PC-3 (cell line): ENCODE data around the gene MYH11. TPM values are rescaled to one million over a fixed set of nuclear protein-coding genes. Genes with fewer than 3 reads are reported as not detected.
"Not testable (repeated sequence)": the region's sequence is repeated elsewhere in the genome, so short reads cannot be mapped to it uniquely, and the experiment has no call there.

Source experiments
- ATAC-seq: fragments of 200-7000 bp; cut with Tn5 transposase; 2 replicates; pipeline ENCODE4 v1.9.1; 2020; ENCODE audit warnings: mild to moderate bottlenecking, moderate library complexity
- BruUV-seq: library from RNA; stranded (reverse); fragments of 400-500 nt; replicated peaks from 2 replicates; lab custom pipeline; 2021; lab: Mats Ljungman, UMichigan
- CTCF ChIA-PET: fragments of 300-600 bp; sonication (Branson Sonifier 250); formaldehyde crosslinking; loops from one replicate; lab custom pipeline; 2022; ENCODE audit warnings: antibody characterized with exemption; lab: Charles Lee
- POLR2A ChIA-PET: fragments of 300-600 bp; sonication (Branson Sonifier 250); formaldehyde crosslinking; loops from one replicate; lab custom pipeline; 2022; ENCODE audit warnings: antibody characterized with exemption; ENCODE audit not compliant: unreplicated experiment; lab: Charles Lee
- DNase-seq: peaks from one replicate; pipeline ENCODE4 v3.0.0-alpha.2; 2015
- H2AFZ ChIP-seq: fragments of 300-600 bp; sonication (generic); 2 replicates; pipeline ENCODE4 v1.6.0; 2016; ENCODE audit warnings: antibody characterized with exemption, low read length
- H3F3A ChIP-seq: fragments of 300-600 bp; sonication (generic); one replicate; pipeline ENCODE4 v1.6.0; 2017; ENCODE audit warnings: antibody characterized with exemption, low read length, control low read depth, mild to moderate bottlenecking; ENCODE audit not compliant: unreplicated experiment
- H3K27ac ChIP-seq: fragments of 300-600 bp; sonication (generic); 2 replicates; pipeline ENCODE4 v1.5.1; 2016; ENCODE audit warnings: mild to moderate bottlenecking, low read length
- H3K27me3 ChIP-seq: fragments of 300-600 bp; sonication (generic); 2 replicates; pipeline ENCODE4 v1.6.1; 2016; ENCODE audit warnings: low read length, mixed read lengths
- H3K36me3 ChIP-seq: fragments of 300-600 bp; sonication (generic); 2 replicates; pipeline ENCODE4 v1.6.1; 2016; ENCODE audit warnings: low read depth, mixed run types, low read length, mixed read lengths
- H3K4me1 ChIP-seq: fragments of 300-600 bp; sonication (generic); 2 replicates; pipeline ENCODE4 v1.5.1; 2016; ENCODE audit warnings: low read length; ENCODE audit not compliant: insufficient read depth
- H3K4me2 ChIP-seq: fragments of 300-600 bp; sonication (generic); 2 replicates; pipeline ENCODE4 v1.6.0; 2016; ENCODE audit warnings: low read length
- H3K4me3 ChIP-seq: fragments of 300-600 bp; sonication (generic); 2 replicates; pipeline ENCODE4 v1.5.1; 2016; ENCODE audit warnings: mild to moderate bottlenecking, low read length, mixed read lengths
- H3K79me2 ChIP-seq: fragments of 300-600 bp; sonication (generic); 2 replicates; pipeline ENCODE4 v1.6.1; 2017; ENCODE audit warnings: low read length, mixed read lengths
- H3K9ac ChIP-seq: fragments of 300-600 bp; sonication (generic); 2 replicates; pipeline ENCODE4 v1.6.0; 2016; ENCODE audit warnings: mild to moderate bottlenecking, low read length
- H3K9me2 ChIP-seq: fragments of 300-600 bp; sonication (generic); replicated peaks from 2 replicates; pipeline ENCODE4 v1.6.1; 2016; ENCODE audit warnings: mixed run types, low read length, mixed read lengths
- H3K9me3 ChIP-seq: fragments of 300-600 bp; sonication (generic); 2 replicates; pipeline ENCODE4 v1.6.1; 2016; ENCODE audit warnings: low read length, mixed read lengths
- H4K20me1 ChIP-seq: fragments of 300-600 bp; sonication (generic); 2 replicates; pipeline ENCODE4 v1.6.1; 2016; ENCODE audit warnings: low read length, mixed read lengths
- CTCF ChIP-seq: fragments of 300-600 bp; sonication (generic); conservative IDR thresholded peaks from 2 replicates; pipeline ENCODE4 v1.5.1; 2017; ENCODE audit warnings: antibody characterized with exemption, low read depth, mild to moderate bottlenecking, low read length
- EZH2 ChIP-seq: fragments of 300-600 bp; sonication (generic); IDR thresholded peaks from one replicate; pipeline ENCODE4 v1.6.1; 2017; ENCODE audit warnings: antibody characterized with exemption, mild to moderate bottlenecking, low read length; ENCODE audit not compliant: unreplicated experiment
- EZH2phosphoT487 ChIP-seq: fragments of 300-600 bp; sonication (generic); IDR thresholded peaks from 2 replicates; pipeline ENCODE4 v1.6.1; 2018; ENCODE audit warnings: mild to moderate bottlenecking, antibody characterized with exemption, low read length, borderline replicate concordance
- intact Hi-C: fragments of 100-400 bp; cut with micrococcal nuclease; formaldehyde crosslinking; loops from 2 replicates; pipeline ENCODE4 v1.9.0; 2023
- total RNA-seq: library from RNA; depleted of rRNA; stranded (reverse); fragments of >200 nt; gene quantifications from 2 replicates; pipeline ENCODE4 v1.2.3, GENCODE V29; 2014

MYH11 gene
- total RNA-seq, 1 experiment from 2014 or later, result not detected

- CTCF ChIA-PET, result no interaction called here
- ATAC-seq, result no peak
- H3K27ac ChIP-seq, result no peak overlapping the region
- intact Hi-C loops, result no loop called here
- H4K20me1 ChIP-seq, result no peaks in the 10 kb centered on the region
- H3K9me3 ChIP-seq, result no peaks in the 10 kb centered on the region
- peaks cover 6% of the 10 kb centered on the region; the same call in 1 of the 2 replicates for H3K27me3 ChIP-seq
- no peak for DNase-seq
- H3K36me3 ChIP-seq, result no peaks in the 10 kb centered on the region
- H3K4me3 ChIP-seq, result no peak overlapping the region
- H3K4me1 ChIP-seq, result no peaks in the 10 kb centered on the region
- H3K9ac ChIP-seq, result no peak overlapping the region
- H3F3A ChIP-seq, result no peaks in the 10 kb centered on the region
- H2AFZ ChIP-seq, result no peak overlapping the region
- POLR2A ChIA-PET, result no interaction called here
- H3K9me2 ChIP-seq, result no peaks in the 10 kb centered on the region
- TF ChIP-seq EZH2 (no peak), EZH2phosphoT487 (no peak), CTCF (no peak)
- H3K4me2 ChIP-seq, result no peak overlapping the region
- no peaks in the 10 kb centered on the region for H3K79me2 ChIP-seq
- no TSS peak for BruUV-seq
These were observed 37.8 kb downstream of the MYH11 start for GRCh38 chr16:15819046-15819445.

GRCh38 chr16:15817446-15817845, 39.4 kb downstream of the MYH11 start:
- intact Hi-C loops, result no loop called here
- POLR2A ChIA-PET, result no interaction called here
- Histone ChIP-seq H3K9ac (no peak overlapping the region), H4K20me1 (no peaks in the 10 kb centered on the region), H3K4me1 (no peaks in the 10 kb centered on the region), H3K4me2 (no peak overlapping the region), H3K4me3 (no peak overlapping the region), H3K9me3 (no peaks in the 10 kb centered on the region), H3K36me3 (no peaks in the 10 kb centered on the region), H3K79me2 (no peaks in the 10 kb centered on the region), H3K27ac (no peak overlapping the region), H3K27me3 (peaks cover 6% of the 10 kb centered on the region; the same call in 1 of the 2 replicates), H2AFZ (no peak overlapping the region), H3K9me2 (no peaks in the 10 kb centered on the region), H3F3A (no peaks in the 10 kb centered on the region)
- no TSS peak for BruUV-seq
- ATAC-seq, result no peak
- CTCF ChIA-PET, result no interaction called here
- no peak for DNase-seq
- TF ChIP-seq EZH2 (no peak), CTCF (no peak), EZH2phosphoT487 (no peak)

DNA sequence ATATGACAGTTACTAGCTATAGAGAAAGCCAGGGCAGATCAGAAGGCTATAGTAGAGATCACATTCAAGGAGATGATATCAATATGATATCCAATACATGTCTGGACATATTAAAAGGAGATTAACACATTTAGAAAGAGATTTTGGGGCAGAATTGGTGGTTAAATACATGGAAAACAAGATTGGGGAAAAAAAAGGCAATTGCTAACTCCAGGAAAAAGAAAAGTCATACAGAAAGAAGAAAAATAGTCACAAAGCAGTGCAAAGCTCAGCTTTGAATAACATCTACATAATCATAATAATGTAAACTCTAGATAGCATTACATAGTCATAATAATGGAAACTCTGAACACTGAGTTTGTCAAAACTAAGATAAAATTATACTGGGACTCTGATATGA, 40.6 kb downstream of the MYH11 start:
- Histone ChIP-seq H2AFZ (no peak overlapping the region), H4K20me1 (no peaks in the 10 kb centered on the region), H3K9me2 (no peaks in the 10 kb centered on the region), H3K4me2 (no peak overlapping the region), H3K4me1 (peaks cover 8% of the 10 kb centered on the region), H3K27me3 (peaks cover 6% of the 10 kb centered on the region; the same call in 1 of the 2 replicates), H3K79me2 (no peaks in the 10 kb centered on the region), H3K27ac (no peak overlapping the region), H3K36me3 (no peaks in the 10 kb centered on the region), H3F3A (no peaks in the 10 kb centered on the region), H3K9ac (no peak overlapping the region), H3K4me3 (no peak overlapping the region), H3K9me3 (no peaks in the 10 kb centered on the region)
- ATAC-seq (no peak), DNase-seq (no peak)
- ChIA-PET CTCF (no interaction called here), POLR2A (no interaction called here)
- BruUV-seq, result no TSS peak
- intact Hi-C loops, result no loop called here
- TF ChIP-seq CTCF (no peak), EZH2 (no peak), EZH2phosphoT487 (no peak)

GRCh38 chr16:15812401-15812750, 44.5 kb downstream of the MYH11 start:
- BruUV-seq, POLR2A ChIA-PET: not testable (repeated sequence)

More at GRCh38 chr16:15812401-15812750, 44.5 kb downstream of the MYH11 start:
- H3K36me3 ChIP-seq, H3K9me2 ChIP-seq, DNase-seq, H3K79me2 ChIP-seq, H3K4me2 ChIP-seq, intact Hi-C loops, H3F3A ChIP-seq, H3K9ac ChIP-seq, H3K9me3 ChIP-seq, H2AFZ ChIP-seq, H3K4me3 ChIP-seq, H3K27me3 ChIP-seq, ATAC-seq, H3K27ac ChIP-seq, H4K20me1 ChIP-seq: not testable (repeated sequence)
- peaks cover 13% of the 10 kb centered on the region for H3K4me1 ChIP-seq
- CTCF ChIA-PET, result interaction anchor here (0.7 to 1.2 kb wide), 2 partner anchors 9 to 34 kb away, joined by 3 to 8 read pairs; no protein-coding TSS in a partner anchor
